GM21576 (cell line): Measurements from ENCODE around the gene GRK5.
"Not testable (repeated sequence)": the region's sequence is repeated elsewhere in the genome, so short reads cannot be mapped to it uniquely, and the experiment has no call there.

Source experiments
- ATAC-seq: cut with Tn5 transposase; IDR thresholded peaks from one replicate; pipeline ENCODE4 v1.9.1; 2021; ENCODE audit warnings: mild to moderate bottlenecking, moderate library complexity; ENCODE audit not compliant: unreplicated experiment

GRK5 gene

DNA sequence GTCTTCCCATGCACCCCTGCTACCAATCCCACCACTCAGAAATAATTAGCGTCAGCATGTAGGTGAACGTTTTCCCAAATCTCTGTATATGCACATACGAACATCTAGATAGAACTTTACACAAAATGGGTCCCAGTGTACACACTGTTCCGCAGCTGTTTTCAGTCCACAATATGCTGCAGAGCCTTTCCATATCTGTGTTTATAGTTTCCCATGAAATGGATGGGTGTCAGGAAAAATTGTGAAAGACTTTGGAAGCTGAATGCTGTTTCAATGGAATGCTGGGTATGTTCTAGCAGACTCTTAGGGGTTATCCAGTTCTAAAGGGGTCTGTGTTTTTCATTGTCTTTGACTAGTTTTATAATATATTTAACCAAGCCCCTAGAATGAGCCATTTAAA is 13.8 kb downstream of the GRK5 start:
- no peak for ATAC-seq

DNA sequence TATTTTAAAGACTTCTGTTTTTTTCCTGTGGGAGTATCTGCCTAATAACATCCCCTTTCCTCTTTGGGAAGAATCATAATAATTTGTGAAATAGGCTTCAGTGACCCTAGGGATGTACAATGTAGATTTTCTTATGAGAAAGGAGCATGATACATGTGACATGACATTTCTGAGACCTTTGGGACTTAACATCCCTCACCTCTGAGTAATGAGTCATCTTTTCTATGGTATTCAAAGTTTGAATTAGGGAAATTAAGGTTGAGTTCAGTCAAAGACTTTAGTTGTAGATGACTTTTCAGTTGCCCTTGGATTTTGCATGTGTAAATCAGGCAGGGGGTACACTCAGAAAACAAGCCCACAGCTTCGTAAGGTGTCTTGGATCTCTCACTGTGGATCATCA is 14.3 kb downstream of the GRK5 start:
- ATAC-seq = no peak

DNA sequence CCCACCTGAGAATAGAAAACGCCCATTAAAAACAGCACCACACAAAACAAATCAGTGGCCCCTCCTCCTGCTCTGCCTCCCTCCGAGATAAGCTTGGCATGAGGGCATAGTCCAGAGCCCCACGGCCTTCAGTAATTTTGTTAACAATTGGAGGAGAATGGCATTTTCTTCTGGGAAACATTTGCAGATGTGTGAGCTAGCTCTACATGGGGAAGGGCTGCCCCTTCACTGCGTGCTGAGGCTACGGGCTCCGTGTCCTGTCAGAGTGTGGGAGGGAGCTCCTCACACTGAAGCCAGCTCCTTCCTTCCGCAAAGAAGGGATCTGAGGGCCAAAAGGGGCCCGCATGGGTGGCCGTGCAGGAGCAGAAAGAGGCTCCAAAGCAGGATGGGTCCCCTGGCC is 15.2 kb downstream of the GRK5 start:
- no peak for ATAC-seq

DNA sequence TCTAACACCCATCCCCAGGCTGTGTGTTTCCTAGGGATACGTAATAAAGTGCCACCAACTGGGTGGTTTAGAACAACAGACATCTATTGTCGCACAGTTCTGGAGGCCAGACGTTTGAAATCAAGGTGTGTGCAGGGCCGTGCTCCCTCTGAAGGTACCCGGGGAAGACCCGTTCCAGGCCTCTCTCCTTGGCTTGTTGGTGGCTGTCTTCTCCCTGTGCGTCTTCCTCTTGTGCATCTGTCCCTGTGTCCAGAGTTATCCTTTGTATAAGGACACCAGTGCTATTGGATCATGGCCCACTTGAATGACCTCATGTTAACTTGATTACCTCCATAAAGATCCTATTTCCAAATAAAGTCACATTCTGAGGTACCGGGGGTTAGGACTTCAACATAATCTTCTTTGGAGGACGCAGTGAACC is 15.6 kb downstream of the GRK5 start:
- ATAC-seq = no peak

DNA sequence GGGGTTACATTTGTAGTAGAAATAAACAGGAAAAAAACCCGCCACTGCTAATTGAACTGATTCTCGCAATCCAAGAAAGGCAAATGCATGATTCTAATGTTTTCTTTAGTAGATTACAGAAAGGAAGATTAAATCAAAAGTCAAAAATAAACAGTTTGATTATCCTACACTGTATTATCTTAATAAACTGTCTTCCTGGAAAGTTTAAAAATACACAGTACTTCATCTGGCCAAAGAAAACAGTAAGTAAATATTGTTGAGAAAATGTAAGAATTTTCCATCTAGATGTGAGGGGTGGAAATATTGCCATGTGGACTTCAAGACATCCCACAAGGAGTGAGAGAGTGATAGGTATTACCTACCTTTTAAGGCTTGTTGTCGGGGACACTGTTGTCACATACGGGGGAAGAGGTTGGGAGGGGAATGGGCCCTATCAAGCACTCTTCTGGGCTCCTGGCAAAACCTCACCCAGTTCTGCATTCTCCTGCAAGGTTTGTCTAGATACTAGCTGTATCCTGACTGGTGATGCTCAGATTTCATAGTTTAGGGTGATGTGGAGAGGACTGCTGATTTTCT is 17.8 kb downstream of the GRK5 start:
- ATAC-seq = no peak

DNA sequence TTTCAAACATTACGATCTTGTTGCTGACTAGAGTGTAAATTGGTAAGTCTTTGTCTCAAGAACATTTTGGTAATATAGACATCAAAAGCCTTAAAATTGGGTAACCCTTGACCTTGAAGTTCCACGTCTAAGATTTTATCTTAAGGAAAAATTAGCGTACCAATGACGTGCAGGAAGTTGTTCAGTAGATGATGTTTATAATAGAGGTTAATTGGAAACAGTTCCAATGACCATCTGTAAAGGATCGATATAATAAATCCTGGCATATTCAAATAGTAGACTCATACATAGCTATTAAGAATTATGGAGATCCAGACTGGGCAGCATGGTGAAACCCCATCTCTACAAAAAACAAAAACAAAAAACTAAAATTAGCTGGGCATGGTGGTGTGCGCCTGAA is 20.5 kb downstream of the GRK5 start:
- no peak for ATAC-seq

DNA sequence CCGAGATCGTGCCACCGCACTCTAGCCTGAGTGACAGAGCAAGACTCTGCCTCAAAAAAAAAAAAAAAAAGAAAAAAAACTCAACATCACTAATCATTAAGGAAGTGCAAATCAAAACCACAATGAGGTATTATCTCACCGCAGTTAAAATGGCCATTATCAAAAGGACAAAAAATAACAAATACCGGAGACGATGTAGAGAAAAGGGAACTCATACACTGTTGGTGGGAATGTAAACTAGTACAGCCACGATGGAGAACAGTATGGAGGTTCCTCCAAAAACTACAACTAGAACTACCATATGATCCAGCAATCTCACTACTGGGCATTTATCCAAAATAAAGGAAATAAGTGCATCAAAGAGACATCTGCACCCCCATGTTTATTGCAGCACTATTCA is 24.3 kb downstream of the GRK5 start:
- ATAC-seq = no peak

DNA sequence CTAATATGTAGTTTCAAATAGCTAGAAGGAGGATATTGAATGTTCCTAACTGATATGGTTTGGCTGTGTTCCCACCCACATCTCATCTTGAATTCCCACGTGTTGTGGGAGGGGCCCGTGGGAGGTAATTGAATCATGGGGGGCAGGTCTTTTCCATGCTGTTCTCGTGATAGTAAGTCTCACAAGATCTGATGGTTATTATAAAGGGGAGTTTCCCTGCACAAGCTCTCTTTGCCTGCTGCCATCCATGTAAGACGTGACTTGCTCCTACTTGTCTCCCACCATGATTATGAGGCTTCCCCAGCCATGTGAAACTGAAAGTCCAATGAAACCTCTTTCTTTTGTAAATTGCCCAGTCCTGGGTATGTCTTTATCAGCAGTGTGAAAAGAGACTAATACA is 25.1 kb downstream of the GRK5 start:
- ATAC-seq = not testable (repeated sequence)

DNA sequence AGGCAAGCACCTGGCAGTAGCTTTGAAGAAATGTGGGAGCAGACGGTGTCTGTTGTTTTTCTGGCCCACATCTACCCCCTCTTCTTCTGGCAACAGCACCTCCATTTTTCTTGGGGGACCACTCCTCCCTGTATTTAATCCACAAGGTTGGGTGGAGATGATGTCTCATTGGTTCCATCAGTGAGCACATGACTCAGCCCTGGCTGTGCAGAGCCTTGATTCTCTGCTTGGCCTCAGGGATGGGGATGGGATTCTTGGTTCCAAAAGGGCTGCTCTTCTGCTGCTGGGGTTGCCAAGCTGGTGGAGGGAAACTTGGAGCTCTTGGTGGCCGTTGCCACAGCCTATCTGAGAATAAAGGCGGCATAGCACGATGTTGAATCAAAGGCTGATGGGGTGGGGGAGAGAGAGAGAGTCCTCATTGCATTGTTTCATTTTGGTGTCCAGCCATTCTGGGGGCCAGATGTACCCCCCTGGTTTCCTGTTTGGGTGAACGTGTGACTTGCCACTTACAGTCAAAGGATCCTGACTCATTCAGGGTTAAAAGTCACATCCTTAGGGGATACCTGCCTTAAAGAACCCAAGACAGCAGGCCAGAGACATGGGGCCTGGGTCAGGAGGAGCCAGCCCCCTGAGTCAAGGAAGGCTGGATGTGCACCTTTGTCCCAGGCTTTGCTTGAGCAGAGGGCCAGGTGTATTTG is 25.9 kb downstream of the GRK5 start:
- ATAC-seq = no peak

DNA sequence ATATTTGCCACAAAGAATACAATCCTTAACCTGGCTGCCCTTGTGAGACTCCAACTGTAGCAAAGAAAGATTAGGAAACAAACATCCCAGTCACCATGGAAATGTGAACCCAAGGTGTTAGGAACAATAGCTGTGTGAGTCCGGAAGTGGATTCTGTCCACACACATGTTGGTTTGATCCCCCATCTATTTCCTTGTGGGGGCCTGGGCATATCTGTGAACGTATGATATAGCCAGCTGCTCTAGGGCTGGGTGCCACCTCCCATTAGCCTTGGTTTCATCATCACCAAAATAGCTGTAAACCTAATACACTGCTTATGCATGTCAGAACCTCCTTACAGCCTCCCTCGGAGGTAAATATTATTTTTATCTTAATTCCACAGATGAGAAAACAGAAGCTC is 26.4 kb downstream of the GRK5 start:
- no peak for ATAC-seq

DNA sequence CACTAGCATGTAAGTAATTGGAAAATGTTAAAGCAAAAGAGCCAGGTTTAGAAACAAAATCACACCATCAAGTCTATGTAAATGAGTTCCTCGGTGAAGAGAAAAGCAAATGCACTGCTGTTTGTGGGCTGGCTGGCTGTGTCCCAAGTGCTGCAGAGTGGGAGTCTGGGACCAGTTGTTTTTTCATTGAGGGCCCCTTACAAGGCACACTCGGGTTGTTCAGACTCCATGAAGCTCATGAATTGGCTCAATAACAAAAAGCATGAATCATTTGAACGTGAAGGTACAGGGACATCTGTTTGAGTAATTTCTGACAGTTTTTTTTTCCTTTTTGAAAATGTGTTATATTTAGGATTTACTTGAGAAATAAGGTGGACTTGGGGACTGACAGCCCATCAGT is 28.0 kb downstream of the GRK5 start:
- no peak for ATAC-seq

DNA sequence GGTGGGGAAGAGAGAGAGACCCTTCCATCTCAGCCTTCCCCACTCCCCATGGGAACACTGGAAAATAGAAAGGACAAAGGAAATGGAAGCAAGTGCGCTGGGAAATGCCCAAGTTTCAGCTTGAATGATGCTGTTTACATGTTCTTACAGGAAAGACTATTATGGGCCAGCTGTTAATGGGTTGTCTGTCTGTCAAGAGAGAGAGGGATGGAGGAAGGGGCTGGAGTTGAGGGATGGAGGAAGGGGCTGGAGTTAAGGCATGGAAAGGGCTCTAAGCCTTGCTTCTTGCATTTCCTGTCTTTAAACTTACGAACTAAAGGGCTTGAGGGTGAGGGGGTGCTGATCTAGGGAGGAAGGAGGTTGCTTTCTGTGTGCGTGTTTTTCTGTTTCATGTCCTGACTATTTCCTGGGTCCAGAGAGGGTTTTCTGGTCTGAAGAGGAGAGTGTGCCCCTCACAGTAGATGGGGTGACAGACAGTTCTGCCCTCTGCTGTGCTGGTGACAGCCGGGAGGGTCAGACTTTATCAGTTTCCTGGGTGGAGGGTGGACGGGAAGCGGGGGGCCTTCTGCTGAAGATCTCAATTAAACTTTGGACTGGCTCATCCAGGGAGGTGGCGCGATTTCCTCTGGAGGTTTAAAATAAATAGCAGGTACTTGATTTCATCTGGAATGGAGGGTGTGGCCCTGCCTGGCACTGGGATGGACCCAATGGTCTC is 30.5 kb downstream of the GRK5 start:
- no peak for ATAC-seq

DNA sequence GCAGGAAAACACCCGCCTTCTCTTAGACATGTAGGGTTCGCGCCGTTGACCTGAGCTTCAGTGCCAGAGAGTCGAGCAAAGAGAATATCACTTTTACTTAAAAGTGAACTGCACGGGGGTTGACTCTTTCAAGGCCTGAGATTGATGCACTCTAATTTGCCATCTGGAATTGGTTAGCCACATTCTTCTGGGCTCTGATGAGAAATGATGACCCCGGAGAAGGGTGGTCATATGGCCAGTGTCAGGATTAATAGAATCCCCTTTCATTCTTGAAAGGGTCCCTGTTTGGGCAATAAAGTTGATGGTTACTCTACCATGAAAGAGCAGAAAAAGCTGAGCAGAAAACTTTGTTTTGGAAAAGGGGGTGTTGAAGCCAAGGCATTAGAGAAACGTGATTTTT is 31.2 kb downstream of the GRK5 start:
- no peak for ATAC-seq

DNA sequence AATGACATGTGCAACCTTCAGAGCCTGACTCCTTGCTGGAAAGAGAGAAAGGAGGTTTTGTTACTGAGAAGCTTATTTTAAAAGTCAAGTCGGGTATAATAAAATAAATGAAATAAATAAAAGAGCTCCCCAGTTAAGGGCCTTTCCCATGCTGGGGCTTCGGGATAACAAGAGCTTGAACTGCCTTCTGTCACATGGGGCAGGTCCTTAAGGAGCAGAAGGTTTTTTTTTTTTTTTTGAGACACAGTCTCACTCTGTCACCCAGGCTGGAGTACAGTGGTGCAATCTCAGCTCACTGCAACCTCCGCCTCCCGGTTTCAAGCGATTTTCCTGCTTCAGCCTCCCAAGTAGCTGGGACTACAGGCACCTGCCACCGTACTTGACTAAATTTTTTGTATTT is 31.6 kb downstream of the GRK5 start:
- not testable (repeated sequence) for ATAC-seq

DNA sequence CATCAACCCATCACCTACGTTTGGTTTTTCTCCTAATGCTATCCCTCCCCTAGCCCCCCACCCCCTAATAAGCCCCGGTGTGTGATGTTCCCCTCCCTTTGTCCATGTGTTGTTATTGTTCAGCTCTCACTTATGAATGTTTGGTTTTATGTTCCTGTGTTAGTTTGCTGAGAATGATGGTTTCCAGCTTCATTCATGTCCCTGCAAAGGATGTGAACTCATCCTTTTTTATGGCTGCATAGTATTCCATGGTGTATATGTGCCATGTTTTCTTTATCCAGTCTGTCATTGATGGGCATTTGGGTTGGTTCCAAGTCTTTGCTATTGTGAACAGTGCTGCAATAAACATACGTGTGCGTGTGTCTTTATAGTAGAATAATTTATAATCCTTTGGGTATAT is 32.3 kb downstream of the GRK5 start:
- ATAC-seq = not testable (repeated sequence)

DNA sequence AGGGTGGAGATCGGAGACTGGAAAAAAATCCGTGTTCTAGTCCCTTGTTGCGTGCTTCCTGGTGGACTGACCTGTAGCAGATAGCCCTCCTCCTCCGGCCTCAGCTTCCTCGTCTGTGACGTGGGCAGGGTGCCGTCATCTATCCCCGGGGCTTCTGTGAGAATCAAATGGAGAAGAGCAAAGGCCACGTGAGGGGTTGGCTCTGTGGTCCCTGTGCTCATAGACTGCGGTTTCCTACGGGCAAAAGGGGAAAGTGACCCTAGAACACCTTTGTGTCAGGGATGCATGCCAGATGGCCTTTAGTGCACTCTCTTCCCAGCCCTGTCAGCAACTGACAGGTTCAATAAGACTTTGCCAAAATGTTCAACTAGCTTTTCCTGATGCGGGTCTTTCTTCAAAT is 33.7 kb downstream of the GRK5 start:
- ATAC-seq = no peak

DNA sequence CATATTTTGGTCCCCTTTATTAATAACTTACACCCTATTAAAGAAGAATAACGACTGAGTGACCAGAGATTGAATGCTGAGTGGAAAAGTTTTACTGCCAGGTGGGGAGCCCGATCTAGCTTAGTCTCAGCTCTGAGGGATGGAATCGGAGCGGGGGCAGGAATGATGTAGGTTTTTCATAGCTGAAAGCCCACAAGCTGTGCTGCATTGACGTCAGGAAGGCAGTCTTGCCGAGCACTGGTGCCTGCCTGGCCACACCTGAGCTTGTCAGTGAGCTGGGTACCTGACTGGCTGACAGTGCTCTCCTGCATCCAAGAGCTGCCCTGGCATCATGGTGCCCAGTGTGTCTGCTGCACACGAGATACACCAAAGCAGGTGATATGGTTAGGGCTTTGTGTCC is 34.8 kb downstream of the GRK5 start:
- no peak for ATAC-seq

DNA sequence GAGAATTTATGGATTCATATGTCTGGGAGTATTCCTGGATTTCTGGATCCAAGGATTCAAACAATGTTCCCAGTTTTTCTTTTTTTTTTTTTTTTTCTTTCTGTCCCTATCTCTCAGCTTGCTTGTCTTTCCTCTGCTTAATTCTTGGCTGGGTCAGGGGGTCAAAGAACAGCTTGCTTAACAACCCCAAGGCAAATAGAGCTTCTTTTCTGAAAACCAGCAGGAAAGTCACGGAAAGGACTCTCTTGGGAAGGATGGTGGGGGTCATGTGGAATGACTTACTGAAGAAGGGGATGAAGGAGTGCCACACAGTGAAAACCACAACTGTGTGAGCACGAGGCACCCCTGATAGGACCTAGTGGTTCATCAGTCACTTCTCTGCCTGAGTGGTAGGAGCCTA is 36.1 kb downstream of the GRK5 start:
- no peak for ATAC-seq

DNA sequence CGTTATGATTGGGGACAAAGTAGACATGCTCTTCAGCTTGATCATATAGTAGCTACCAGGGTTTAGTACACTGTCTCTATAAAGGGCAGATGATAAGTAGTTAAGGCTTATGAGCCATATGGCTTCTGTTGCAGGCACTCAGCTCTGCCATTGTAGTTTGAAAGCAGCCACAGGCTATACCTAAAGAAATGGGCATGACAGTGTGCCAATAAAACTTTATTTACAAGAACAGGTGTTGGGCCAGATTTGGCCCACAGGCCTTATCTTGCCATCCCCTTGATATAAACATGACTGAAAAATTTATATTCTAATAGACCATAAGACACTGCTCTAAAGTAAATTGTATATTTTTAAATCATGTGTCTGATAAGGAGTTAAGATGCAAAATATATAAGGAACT is 36.6 kb downstream of the GRK5 start:
- no peak for ATAC-seq

DNA sequence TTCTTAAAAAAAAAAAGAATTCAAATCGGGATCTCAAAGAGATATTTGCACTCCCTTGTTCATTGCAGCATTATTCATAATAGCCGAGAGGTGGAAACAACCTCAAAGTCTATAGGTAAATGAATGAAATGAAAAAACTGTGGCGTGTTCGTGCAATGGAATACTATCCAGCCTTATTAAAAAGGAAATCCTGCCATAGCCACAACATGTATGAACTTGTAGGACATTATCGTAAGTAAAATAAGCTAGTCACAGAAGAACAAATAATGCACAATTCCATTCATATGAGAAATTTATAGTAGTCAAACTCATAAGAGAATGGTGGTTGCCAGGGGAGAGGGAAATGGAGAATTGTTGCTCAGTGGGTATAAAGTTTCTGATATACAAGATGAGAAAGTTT is 37.9 kb downstream of the GRK5 start:
- no peak for ATAC-seq

DNA sequence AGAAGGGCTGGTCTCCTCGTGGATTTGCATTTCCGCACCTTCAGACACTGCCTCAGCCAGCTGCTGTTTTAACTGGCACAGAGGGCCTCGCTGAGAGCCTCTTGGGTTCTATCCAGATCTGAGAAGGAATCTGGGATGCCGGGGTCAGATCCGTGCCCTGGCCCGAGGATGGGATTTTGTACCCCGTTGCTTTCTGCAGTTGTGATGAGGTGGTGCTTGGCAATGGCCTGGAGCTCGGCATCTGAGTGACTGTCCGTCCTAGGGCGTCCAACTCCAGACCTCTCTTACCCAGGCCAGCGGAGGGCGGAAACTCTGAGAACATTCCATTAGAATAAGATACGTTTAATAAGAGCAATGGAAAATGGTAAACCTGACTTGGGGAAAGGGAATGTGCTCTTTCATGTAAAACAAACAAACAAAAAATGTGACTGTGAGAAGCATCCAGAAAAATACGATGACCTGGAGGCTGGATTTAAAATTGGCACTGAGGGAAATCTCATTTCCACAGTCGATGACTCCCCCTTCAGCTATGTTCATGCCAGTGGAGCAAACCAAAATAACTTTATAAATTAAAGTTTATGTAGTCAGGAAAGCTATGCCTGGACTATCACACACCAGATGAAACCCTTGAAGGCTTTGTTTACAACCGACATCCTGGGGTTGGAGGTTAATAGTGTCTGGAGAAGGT is 39.6 kb downstream of the GRK5 start:
- ATAC-seq = no peak

DNA sequence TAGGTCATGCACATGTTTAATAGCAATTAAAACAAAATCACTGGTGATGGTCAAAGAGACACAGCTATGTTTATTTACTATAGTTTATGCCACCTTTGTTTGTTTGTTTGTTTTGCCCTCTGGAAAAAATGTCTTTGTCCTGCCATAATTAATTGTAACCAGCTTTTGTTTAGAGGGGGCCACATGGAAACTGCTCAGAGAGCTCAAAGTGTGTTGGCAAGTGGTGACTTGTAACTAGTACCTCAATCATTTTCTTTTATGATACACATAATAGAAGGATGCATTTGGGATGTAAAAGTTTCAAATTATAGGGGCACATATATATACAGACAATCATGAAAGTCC is 40.2 kb downstream of the GRK5 start:
- ATAC-seq = no peak
